Lower leg skin (tissue), 4 donors: ENCODE measurements around the gene ABCA4. TPM values are rescaled to one million over a fixed set of nuclear protein-coding genes. Genes with fewer than 3 reads are reported as not detected.

Experiments
- DNase-seq, 2 donors: peaks; one replicate each; pipeline ENCODE4 v3.0.0-alpha.2; 2019; ENCODE audit warnings: low spot score in 2 of 2
- H3K4me3 ChIP-seq: fragments of 200-600 bp; sonication (generic); 2 replicates; pipeline ENCODE4 v1.5.1; 2017; ENCODE audit warnings: mild to moderate bottlenecking, low read depth; ENCODE audit not compliant: poor library complexity, severe bottlenecking
- POLR2A ChIP-seq, 2 donors: fragments of 450-650 bp; IDR thresholded peaks; one replicate each; pipeline ENCODE4 v1.6.1; 2016 to 2017; ENCODE audit warnings: antibody characterized with exemption in 2 of 2, mild to moderate bottlenecking in 1 of 2, moderate library complexity in 1 of 2
- WGBS, 2 donors: methylation state at CpG; one replicate each; pipeline ENCODE4 v1.1.5; 2018; 5-methylcytosine and 5-hydroxymethylcytosine counted together
- intact Hi-C: fragments of 100-400 bp; cut with DNase I; formaldehyde crosslinking; loops from one replicate; pipeline ENCODE4 v1.15.0; 2023; ENCODE audit warnings: low total_unique reads
- total RNA-seq, 4 donors: library from RNA; depleted of rRNA; stranded (reverse); fragments of >200 nt; gene quantifications; one replicate each; pipeline ENCODE4 v1.1.0, GENCODE V29; 2016
- TF ChIP-seq, protein P1 (sequence below), 3 donors: fragments of 450-650 bp; IDR thresholded peaks; one replicate each; pipeline ENCODE4 v1.5.1; 2016; ENCODE audit warnings: antibody characterized with exemption in 3 of 3, mild to moderate bottlenecking in 3 of 3, moderate library complexity in 2 of 3

ABCA4 gene
- total RNA-seq, 4 donors from 2014 or later = 0.46 to 5.3 (median 3.8) TPM

DNA sequence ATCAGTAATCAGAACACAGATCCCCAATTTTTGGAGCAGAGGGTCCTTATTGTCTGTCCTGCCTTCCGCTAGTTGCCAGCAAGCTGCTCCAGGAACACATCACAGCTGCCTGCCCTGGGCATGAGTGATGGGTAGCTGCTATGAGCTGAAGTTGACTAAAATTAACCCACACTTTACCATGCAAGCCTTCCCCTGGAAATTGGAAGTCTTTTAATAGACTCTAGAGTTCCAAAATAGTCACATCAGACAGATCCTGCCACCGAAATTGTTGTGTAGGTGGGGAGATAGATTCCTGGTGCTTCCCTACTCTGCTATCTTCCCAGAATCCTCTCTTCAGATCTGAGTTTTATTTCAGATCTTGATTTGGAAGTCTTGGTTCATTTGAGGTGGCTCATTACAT is 148.6 kb downstream of the ABCA4 start:
- intact Hi-C loops = no loop called here
- no peak for DNase-seq
- TF ChIP-seq POLR2A (IDR thresholded peaks at IDR 0.05) = no peak
- TF ChIP-seq, protein P1, sequence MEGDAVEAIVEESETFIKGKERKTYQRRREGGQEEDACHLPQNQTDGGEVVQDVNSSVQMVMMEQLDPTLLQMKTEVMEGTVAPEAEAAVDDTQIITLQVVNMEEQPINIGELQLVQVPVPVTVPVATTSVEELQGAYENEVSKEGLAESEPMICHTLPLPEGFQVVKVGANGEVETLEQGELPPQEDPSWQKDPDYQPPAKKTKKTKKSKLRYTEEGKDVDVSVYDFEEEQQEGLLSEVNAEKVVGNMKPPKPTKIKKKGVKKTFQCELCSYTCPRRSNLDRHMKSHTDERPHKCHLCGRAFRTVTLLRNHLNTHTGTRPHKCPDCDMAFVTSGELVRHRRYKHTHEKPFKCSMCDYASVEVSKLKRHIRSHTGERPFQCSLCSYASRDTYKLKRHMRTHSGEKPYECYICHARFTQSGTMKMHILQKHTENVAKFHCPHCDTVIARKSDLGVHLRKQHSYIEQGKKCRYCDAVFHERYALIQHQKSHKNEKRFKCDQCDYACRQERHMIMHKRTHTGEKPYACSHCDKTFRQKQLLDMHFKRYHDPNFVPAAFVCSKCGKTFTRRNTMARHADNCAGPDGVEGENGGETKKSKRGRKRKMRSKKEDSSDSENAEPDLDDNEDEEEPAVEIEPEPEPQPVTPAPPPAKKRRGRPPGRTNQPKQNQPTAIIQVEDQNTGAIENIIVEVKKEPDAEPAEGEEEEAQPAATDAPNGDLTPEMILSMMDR (IDR thresholded peaks at IDR 0.05) = no peak
- WGBS, 2 donors = 45 to 92% methylated on average over 2 of the region's 2 CpGs
- no peak overlapping the region for H3K4me3 ChIP-seq

DNA sequence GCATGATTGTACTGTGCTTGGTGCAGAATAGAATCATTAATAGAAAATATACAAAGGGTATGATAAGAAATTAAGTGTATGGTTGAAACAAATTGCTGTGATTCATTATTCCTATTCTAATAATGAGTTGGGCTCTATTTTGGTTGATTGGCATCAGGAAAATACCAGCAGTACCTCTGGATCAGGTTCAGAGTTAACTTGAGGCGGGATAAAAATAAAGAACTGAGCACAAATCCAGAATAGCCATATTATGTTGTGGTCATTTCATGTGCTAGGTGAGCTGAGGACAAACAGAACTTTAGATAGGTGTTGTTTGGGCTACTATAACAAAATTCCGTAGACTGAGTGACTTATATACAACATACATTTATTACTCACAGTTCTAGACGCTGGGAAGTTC is 151.1 kb downstream of the ABCA4 start:
- no peak overlapping the region for H3K4me3 ChIP-seq
- intact Hi-C loops = no loop called here
- no peak for DNase-seq
- TF ChIP-seq, protein P1 (IDR thresholded peaks at IDR 0.05) = no peak
- TF ChIP-seq POLR2A (IDR thresholded peaks at IDR 0.05) = no peak
- WGBS, 2 donors = 89 to 93% methylated on average over 3 of the region's 3 CpGs

- DNase-seq = no peak
- 86 to 90% methylated on average over 2 of the region's 2 CpGs for WGBS, 2 donors
- TF ChIP-seq, protein P1 (IDR thresholded peaks at IDR 0.05) = no peak
- no peak for TF ChIP-seq POLR2A (IDR thresholded peaks at IDR 0.05)
- intact Hi-C loops = no loop called here
- no peak overlapping the region for H3K4me3 ChIP-seq
Measured at GRCh38 chr1:93969371-93969770, 151.6 kb downstream of the ABCA4 start.

DNA sequence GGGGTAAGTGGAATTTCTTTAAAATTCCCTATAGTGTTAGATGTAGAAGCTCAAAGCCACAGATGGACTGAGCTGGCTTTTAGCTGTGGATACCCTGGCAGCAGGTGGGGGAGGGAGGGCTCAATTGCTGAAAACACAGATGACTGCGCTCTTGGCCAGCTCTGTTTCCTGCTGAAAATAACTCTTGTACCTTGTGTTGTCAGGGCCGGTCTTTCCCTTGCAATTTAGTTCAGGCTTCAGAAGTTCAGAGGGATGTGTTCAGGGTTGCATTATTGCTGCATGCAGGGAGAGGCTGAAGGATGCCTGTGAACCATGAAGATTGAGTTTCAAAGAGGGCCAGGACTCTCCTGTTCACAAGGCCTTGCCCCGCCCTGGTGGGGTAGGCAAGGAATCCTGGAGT is 153.6 kb downstream of the ABCA4 start:
- 70 to 79% methylated on average over 3 of the region's 3 CpGs for WGBS, 2 donors
- no peak for TF ChIP-seq POLR2A (IDR thresholded peaks at IDR 0.05)
- TF ChIP-seq, protein P1 (IDR thresholded peaks at IDR 0.05) = no peak
- DNase-seq = no peak
- H3K4me3 ChIP-seq = no peak overlapping the region
- intact Hi-C loops = no loop called here

DNA sequence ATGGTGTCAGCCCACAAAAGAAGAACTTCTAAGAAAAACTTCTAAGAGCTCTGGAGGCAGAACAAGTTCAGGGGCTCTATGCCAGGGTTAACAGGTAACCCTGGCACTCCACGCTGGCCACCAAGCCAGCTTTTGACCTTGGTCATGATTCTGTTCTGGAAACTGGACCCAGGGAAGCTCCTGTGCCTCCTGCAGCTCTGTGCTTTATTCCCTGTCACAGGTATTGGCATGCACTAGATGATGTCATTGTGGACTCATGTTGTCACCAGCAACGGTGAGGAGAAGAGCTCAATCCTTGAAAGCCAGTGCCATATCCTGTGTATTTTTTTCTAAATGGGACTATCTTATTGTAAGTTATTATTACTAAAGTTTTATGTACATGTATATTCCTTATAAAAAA is 155.1 kb downstream of the ABCA4 start:
- WGBS, 2 donors = 54 to 65% methylated on average over 2 of the region's 2 CpGs
- intact Hi-C loops = no loop called here

DNA sequence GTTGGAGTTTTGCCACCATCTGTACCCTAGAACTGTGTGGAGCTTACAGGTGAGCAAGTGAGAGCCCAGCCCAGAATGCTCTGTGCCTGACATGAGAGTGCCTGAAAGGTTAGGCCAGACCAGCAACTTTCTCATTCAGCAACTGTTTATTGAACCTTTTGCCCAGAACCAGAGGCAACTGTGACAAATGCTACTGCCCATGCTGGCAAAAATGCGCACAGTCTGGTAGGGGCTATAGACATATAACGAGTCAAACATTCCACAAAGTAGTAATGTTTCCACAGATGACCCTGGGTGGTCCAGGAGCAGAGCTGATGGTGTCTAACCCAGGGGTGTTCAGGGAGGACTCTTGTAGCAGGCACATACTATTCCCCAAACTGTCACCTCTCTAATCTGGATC is 155.7 kb downstream of the ABCA4 start:
- WGBS, 2 donors = 62 to 87% methylated on average over 2 of the region's 2 CpGs
- H3K4me3 ChIP-seq = no peak overlapping the region
- intact Hi-C loops = no loop called here
- TF ChIP-seq POLR2A (IDR thresholded peaks at IDR 0.05) = no peak
- TF ChIP-seq, protein P1 (IDR thresholded peaks at IDR 0.05) = no peak
- no peak for DNase-seq

More for the DNA sequence above, 155.1 kb downstream of the ABCA4 start:
- H3K4me3 ChIP-seq = no peak overlapping the region
- no peak for DNase-seq
- no peak for TF ChIP-seq POLR2A (IDR thresholded peaks at IDR 0.05)
- TF ChIP-seq, protein P1 (IDR thresholded peaks at IDR 0.05) = no peak
